PC-9 (cell line): Measurements from ENCODE around the gene USHBP1.

Experiments
- CTCF ChIP-seq: fragments of 200-600 bp; sonication (generic); conservative IDR thresholded peaks from 2 replicates; pipeline ENCODE4 v1.6.1; 2017; ENCODE audit warnings: mixed run types, antibody characterized with exemption, mild to moderate bottlenecking, moderate library complexity
- EZH2 ChIP-seq: fragments of 200-600 bp; sonication (generic); IDR thresholded peaks from 2 replicates; pipeline ENCODE4 v1.8.0; 2017; ENCODE audit warnings: antibody characterized with exemption, low read depth

GRCh38 chr19:17243830-17244617 is 20.5 kb downstream of the USHBP1 start:
- no peak for TF ChIP-seq EZH2
- no peak for TF ChIP-seq CTCF
